Lower leg skin (tissue), 4 donors: ENCODE results near the gene SMIM1. TPM values are rescaled to one million over a fixed set of nuclear protein-coding genes. Genes with fewer than 3 reads are reported as not detected.

Experiments used
- DNase-seq, 2 donors: peaks; one replicate each; pipeline ENCODE4 v3.0.0-alpha.2; 2019; ENCODE audit warnings: low spot score in 2 of 2
- H3K4me3 ChIP-seq: fragments of 200-600 bp; sonication (generic); 2 replicates; pipeline ENCODE4 v1.5.1; 2017; ENCODE audit warnings: mild to moderate bottlenecking, low read depth; ENCODE audit not compliant: poor library complexity, severe bottlenecking
- CTCF ChIP-seq, 3 donors: fragments of 450-650 bp; IDR thresholded peaks; one replicate each; pipeline ENCODE4 v1.5.1; 2016; ENCODE audit warnings: antibody characterized with exemption in 3 of 3, mild to moderate bottlenecking in 3 of 3, moderate library complexity in 2 of 3
- POLR2A ChIP-seq, 2 donors: fragments of 450-650 bp; IDR thresholded peaks; one replicate each; pipeline ENCODE4 v1.6.1; 2016 to 2017; ENCODE audit warnings: antibody characterized with exemption in 2 of 2, mild to moderate bottlenecking in 1 of 2, moderate library complexity in 1 of 2
- WGBS, 2 donors: methylation state at CpG; one replicate each; pipeline ENCODE4 v1.1.5; 2018; 5-methylcytosine and 5-hydroxymethylcytosine counted together
- intact Hi-C: fragments of 100-400 bp; cut with DNase I; formaldehyde crosslinking; loops from one replicate; pipeline ENCODE4 v1.15.0; 2023; ENCODE audit warnings: low total_unique reads
- total RNA-seq, 4 donors: library from RNA; depleted of rRNA; stranded (reverse); fragments of >200 nt; gene quantifications; one replicate each; pipeline ENCODE4 v1.1.0, GENCODE V29; 2016

The SMIM1 gene
- total RNA-seq, 4 donors from 2014 or later: 1.6 to 8.7 (median 3.6) TPM

GRCh38 chr1:3756394-3756793 is 16.2 kb upstream of the SMIM1 start:
- intact Hi-C loops: no loop called here
- 84 to 90% methylated on average over 21 of the region's 21 CpGs for WGBS, 2 donors
- H3K4me3 ChIP-seq: no peak overlapping the region
- no peak for DNase-seq
- no peak for TF ChIP-seq POLR2A (IDR thresholded peaks at IDR 0.05)
- TF ChIP-seq CTCF (IDR thresholded peaks at IDR 0.05): no peak

GRCh38 chr1:3759164-3759563 is 13.4 kb upstream of the SMIM1 start:
- no peak overlapping the region for H3K4me3 ChIP-seq
- TF ChIP-seq CTCF (IDR thresholded peaks at IDR 0.05) (no peak), POLR2A (IDR thresholded peaks at IDR 0.05) (no peak)
- intact Hi-C loops: no loop called here
- WGBS, 2 donors: 57 to 63% methylated on average over 6 of the region's 6 CpGs
- no peak for DNase-seq

GRCh38 chr1:3759796-3760195 is 12.8 kb upstream of the SMIM1 start:
- H3K4me3 ChIP-seq: no peak overlapping the region
- DNase-seq: no peak
- TF ChIP-seq CTCF (IDR thresholded peaks at IDR 0.05) (no peak), POLR2A (IDR thresholded peaks at IDR 0.05) (no peak)
- intact Hi-C loops: no loop called here
- WGBS, 2 donors: 31 to 34% methylated on average over 6 of the region's 6 CpGs

- no peak for TF ChIP-seq POLR2A (IDR thresholded peaks at IDR 0.05)
- intact Hi-C loops: no loop called here
- no peak overlapping the region for H3K4me3 ChIP-seq
- WGBS, 2 donors: 82 to 84% methylated on average over 15 to 17 of the region's 17 CpGs
- DNase-seq: no peak
These were observed 11.1 kb upstream of the SMIM1 start for GRCh38 chr1:3761296-3762010.

- intact Hi-C loops: no loop called here
- no peak for TF ChIP-seq CTCF (IDR thresholded peaks at IDR 0.05)
- no peak for TF ChIP-seq POLR2A (IDR thresholded peaks at IDR 0.05)
- H3K4me3 ChIP-seq: no peak overlapping the region
- 79 to 82% methylated on average over 6 to 13 of the region's 15 CpGs for WGBS, 2 donors
- no peak for DNase-seq
These were observed 10.2 kb upstream of the SMIM1 start for GRCh38 chr1:3762151-3762872.

- no peak overlapping the region for H3K4me3 ChIP-seq
- WGBS, 2 donors: 84 to 86% methylated on average over 11 of the region's 12 CpGs
- TF ChIP-seq POLR2A (IDR thresholded peaks at IDR 0.05): no peak
- TF ChIP-seq CTCF (IDR thresholded peaks at IDR 0.05): no peak
- no peak for DNase-seq
- intact Hi-C loops: no loop called here
These were observed 9.7 kb upstream of the SMIM1 start for GRCh38 chr1:3762873-3763228.
